ENCODE measurements around the gene NUDT19. TPM values are rescaled to one million over a fixed set of nuclear protein-coding genes. Genes with fewer than 3 reads are reported as not detected.
A peak's percentile ranks its signal among the peaks of the same experiment; 100 is the strongest.

The NUDT19 gene
- total and polyA plus RNA-seq, 9 of the 15 experiments (the other 6 are each of a cell fraction or from before 2014, with no cell fraction given) = 9.6 to 38.6 (median 14.4) TPM

DNA sequence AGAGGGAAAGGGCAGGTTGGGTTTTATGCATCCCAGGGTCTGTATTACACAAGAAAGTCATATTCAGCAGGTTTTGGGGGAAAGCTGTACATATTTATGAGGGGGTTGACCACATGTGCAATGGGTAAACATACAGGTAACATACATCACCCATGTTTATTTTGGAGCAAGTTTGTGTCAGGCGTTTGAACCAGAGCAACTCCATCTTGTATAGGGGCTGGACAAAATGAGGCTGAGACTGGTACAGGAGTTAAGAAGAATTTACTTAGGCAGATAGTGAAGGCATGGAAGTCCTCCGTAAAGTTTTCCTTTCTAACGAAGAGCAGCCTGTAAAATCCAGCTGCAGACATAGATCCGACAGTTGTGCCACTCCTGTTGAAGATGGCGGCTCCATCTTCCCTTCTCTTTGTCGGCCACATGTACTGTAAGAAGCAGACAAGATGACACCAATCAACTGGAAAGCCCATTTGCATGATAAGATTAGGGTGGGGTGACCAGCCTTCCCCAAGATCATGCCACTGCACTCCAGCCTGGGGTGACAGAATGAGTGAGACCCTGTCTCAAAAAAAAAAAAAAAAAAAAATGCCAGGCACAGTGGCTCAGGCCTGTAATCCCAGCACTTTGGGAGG lies 4.7 kb upstream of the NUDT19 start (continued):
- no peak for TF ChIP-seq TFAM (CRISPR knock-in tag; conservative IDR thresholded peaks at IDR 0.05)
- no peak for TF ChIP-seq KDM5B (IDR thresholded peaks at IDR 0.05; ENCODE audit: insufficient replicate concordance, low read depth, low read length)
- no peak for TF ChIP-seq NELFE (IDR thresholded peaks at IDR 0.05; ENCODE audit: insufficient read depth, insufficient read length)
- peak; percentile 96 for TF ChIP-seq KLF6 (CRISPR knock-in tag; IDR thresholded peaks at IDR 0.05; ENCODE audit: borderline replicate concordance)
- TF ChIP-seq JUN (IDR thresholded peaks at IDR 0.05; ENCODE audit: borderline replicate concordance, low read depth, low read length) = no peak
- TF ChIP-seq JUN (CRISPR knock-in tag; IDR thresholded peaks at IDR 0.05; ENCODE audit: borderline replicate concordance) = no peak
- TF ChIP-seq RNF219 (CRISPR knock-in tag; IDR thresholded peaks at IDR 0.05) = peak; percentile 83; the same call in 1 of the 2 replicates
- no peak for TF ChIP-seq POLR2A (conservative IDR thresholded peaks at IDR 0.05)
- no peak for TF ChIP-seq MED1 (CRISPR knock-in tag; IDR thresholded peaks at IDR 0.05; ENCODE audit: borderline replicate concordance)
- peak; percentile 95 for TF ChIP-seq PTTG1 (tag; IDR thresholded peaks at IDR 0.05; ENCODE audit: low read depth)
- no peak for TF ChIP-seq ADNP (tag; IDR thresholded peaks at IDR 0.05)
- TF ChIP-seq ZNF444 (CRISPR knock-in tag; IDR thresholded peaks at IDR 0.05) = peak; percentile 86
- peak; percentile 98 for TF ChIP-seq MECOM (CRISPR knock-in tag; IDR thresholded peaks at IDR 0.05)
- TF ChIP-seq ZNF23 (CRISPR knock-in tag; IDR thresholded peaks at IDR 0.05) = peak; percentile 85
- peak; percentile 88; the same call in 1 of the 2 replicates for TF ChIP-seq ZNF133 (CRISPR knock-in tag; IDR thresholded peaks at IDR 0.05)
- TF ChIP-seq, protein P1, sequence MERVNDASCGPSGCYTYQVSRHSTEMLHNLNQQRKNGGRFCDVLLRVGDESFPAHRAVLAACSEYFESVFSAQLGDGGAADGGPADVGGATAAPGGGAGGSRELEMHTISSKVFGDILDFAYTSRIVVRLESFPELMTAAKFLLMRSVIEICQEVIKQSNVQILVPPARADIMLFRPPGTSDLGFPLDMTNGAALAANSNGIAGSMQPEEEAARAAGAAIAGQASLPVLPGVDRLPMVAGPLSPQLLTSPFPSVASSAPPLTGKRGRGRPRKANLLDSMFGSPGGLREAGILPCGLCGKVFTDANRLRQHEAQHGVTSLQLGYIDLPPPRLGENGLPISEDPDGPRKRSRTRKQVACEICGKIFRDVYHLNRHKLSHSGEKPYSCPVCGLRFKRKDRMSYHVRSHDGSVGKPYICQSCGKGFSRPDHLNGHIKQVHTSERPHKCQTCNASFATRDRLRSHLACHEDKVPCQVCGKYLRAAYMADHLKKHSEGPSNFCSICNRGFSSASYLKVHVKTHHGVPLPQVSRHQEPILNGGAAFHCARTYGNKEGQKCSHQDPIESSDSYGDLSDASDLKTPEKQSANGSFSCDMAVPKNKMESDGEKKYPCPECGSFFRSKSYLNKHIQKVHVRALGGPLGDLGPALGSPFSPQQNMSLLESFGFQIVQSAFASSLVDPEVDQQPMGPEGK (CRISPR knock-in tag; IDR thresholded peaks at IDR 0.05; ENCODE audit: borderline replicate concordance) = peak; percentile 87; the same call in 1 of the 2 replicates
- peak; percentile 43; the same call in 1 of the 2 replicates for TF ChIP-seq KLF1 (tag; IDR thresholded peaks at IDR 0.05)
- no peak for TF ChIP-seq NFRKB (IDR thresholded peaks at IDR 0.05; ENCODE audit: low read depth)
- 0 out of 2 replicates have a peak, but pooled peaks have one; percentile 30 for TF ChIP-seq ETV1 (tag; conservative IDR thresholded peaks at IDR 0.05; ENCODE audit: low read depth)
- 0 out of 2 replicates have a peak, but pooled peaks have one; percentile 27 for TF ChIP-seq ZNF507 (tag; conservative IDR thresholded peaks at IDR 0.05)
- TF ChIP-seq ZNF134 (CRISPR knock-in tag; conservative IDR thresholded peaks at IDR 0.05) = peak; percentile 76
- no peak for TF ChIP-seq SIX5 (IDR thresholded peaks at IDR 0.05; ENCODE audit: borderline replicate concordance in 1 of 2, insufficient read depth in 1 of 2, low read depth in 1 of 2, low read length in 2 of 2)
- TF ChIP-seq, protein P2, sequence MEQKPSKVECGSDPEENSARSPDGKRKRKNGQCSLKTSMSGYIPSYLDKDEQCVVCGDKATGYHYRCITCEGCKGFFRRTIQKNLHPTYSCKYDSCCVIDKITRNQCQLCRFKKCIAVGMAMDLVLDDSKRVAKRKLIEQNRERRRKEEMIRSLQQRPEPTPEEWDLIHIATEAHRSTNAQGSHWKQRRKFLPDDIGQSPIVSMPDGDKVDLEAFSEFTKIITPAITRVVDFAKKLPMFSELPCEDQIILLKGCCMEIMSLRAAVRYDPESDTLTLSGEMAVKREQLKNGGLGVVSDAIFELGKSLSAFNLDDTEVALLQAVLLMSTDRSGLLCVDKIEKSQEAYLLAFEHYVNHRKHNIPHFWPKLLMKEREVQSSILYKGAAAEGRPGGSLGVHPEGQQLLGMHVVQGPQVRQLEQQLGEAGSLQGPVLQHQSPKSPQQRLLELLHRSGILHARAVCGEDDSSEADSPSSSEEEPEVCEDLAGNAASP (IDR thresholded peaks at IDR 0.05) = no peak
- no peak for TF ChIP-seq ZNF124 (CRISPR knock-in tag; IDR thresholded peaks at IDR 0.05)

All from K562 (cell line).